Lung microvascular endothelial cell (primary cell): ENCODE results near the gene CSTPP1. TPM values are rescaled to one million over a fixed set of nuclear protein-coding genes. Genes with fewer than 3 reads are reported as not detected.
"Not testable (repeated sequence)": the region's sequence is repeated elsewhere in the genome, so short reads cannot be mapped to it uniquely, and the experiment has no call there.

Source experiments
- DNase-seq, 2 donors: peaks; one replicate each; pipeline versions ENCODE4 v3.0.0 to v3.0.0-alpha.2; 2010; ENCODE audit warnings: low read depth in 2 of 2
- total RNA-seq: library from RNA; depleted of rRNA; stranded (reverse); fragments of >200 nt; gene quantifications from 2 replicates; pipeline ENCODE4 v1.2.1, GENCODE V29; 2014

CSTPP1 gene
- total RNA-seq, 1 donor from 2014 or later: 9.1 TPM

- DNase-seq: no peak
Observed at GRCh38 chr11:47044119-47044518, 107.6 kb downstream of the CSTPP1 start.

- DNase-seq: no peak
Observed at GRCh38 chr11:47047972-47048371, 111.4 kb downstream of the CSTPP1 start.

- DNase-seq: no peak
Observed at GRCh38 chr11:47050284-47050683, 113.7 kb downstream of the CSTPP1 start.

- peak in 1 of 2 donors; percentile 4 for DNase-seq
Observed at GRCh38 chr11:47051217-47051616, 114.7 kb downstream of the CSTPP1 start.

- DNase-seq: no peak
Observed at GRCh38 chr11:47052165-47052564, 115.6 kb downstream of the CSTPP1 start.

- DNase-seq: no peak
Observed at GRCh38 chr11:47052576-47052975, 116.0 kb downstream of the CSTPP1 start.

- DNase-seq: no peak
Observed at GRCh38 chr11:47055534-47055933, 119.0 kb downstream of the CSTPP1 start.

GRCh38 chr11:47056261-47056915 is 119.8 kb downstream of the CSTPP1 start:
- peak in 1 of 2 donors; percentile 65 for DNase-seq

GRCh38 chr11:47057365-47057764 is 120.8 kb downstream of the CSTPP1 start:
- DNase-seq: no peak

- peak in 1 of 2 donors; percentile 23 for DNase-seq
Observed at GRCh38 chr11:47060807-47061206, 124.2 kb downstream of the CSTPP1 start.

GRCh38 chr11:47061429-47062178 is 125.0 kb downstream of the CSTPP1 start:
- no peak for DNase-seq

- DNase-seq: no peak
Observed at GRCh38 chr11:47062736-47063135, 126.2 kb downstream of the CSTPP1 start.

GRCh38 chr11:47067401-47067800 is 130.8 kb downstream of the CSTPP1 start:
- no peak for DNase-seq

- no peak for DNase-seq
Observed at GRCh38 chr11:47070769-47071168, 134.2 kb downstream of the CSTPP1 start.

- DNase-seq: no peak
Observed at GRCh38 chr11:47071341-47071740, 134.8 kb downstream of the CSTPP1 start.

GRCh38 chr11:47071791-47072261 is 135.3 kb downstream of the CSTPP1 start:
- DNase-seq: no peak

- no peak for DNase-seq
Observed at GRCh38 chr11:47078751-47079521, 142.4 kb downstream of the CSTPP1 start.

GRCh38 chr11:47080775-47081174 is 144.2 kb downstream of the CSTPP1 start:
- not testable (repeated sequence) for DNase-seq

- DNase-seq: peak in 1 of 2 donors; percentile 45
Observed at GRCh38 chr11:47083913-47084312, 147.4 kb downstream of the CSTPP1 start.

GRCh38 chr11:47087801-47088200 is 151.2 kb downstream of the CSTPP1 start:
- no peak for DNase-seq

GRCh38 chr11:47093541-47093940 is 157.0 kb downstream of the CSTPP1 start:
- no peak for DNase-seq

- not testable (repeated sequence) for DNase-seq
Observed at GRCh38 chr11:47096871-47097270, 160.3 kb downstream of the CSTPP1 start.
